ENCODE results near the gene SOX6.

SOX6 gene

DNA sequence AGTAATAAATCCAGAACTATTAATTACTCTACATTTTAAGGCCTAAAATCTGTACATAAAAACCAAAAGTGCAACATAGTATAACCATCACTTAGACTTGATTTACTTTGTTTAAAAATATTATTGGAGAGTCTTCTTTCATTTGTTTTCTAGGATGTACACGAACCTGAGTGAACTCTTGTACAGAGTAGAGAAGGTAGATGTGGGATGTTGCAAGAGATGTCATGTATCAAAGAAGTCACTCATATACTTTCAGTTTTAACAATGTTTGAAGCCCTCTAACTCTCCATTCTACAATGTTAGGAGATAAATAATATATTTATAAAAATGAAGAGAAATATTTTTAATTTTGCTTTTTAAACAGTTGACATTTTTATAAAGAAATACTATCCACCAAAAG is 38.6 kb downstream of the SOX6 start:
- DNase-seq (ENCODE audit: low spot score), result no peak

DNA sequence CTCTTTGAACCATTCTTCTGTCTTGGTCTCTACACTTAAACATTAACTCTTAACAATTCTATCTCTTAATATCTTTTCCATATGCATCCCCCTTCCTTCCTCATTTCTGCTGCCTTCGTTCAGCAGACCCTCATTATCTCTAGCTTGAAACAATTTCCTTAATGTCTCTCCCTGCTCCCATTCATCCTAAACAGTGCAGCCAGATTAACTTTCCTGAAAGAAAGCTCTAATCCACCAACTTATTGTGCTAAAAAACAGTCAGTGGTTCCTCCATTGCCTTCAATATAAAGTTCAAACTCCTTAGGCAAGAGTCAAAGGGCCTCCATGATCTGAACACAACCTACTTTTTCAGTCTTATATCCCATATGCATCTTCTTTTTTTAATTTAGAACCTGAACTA is 42.5 kb downstream of the SOX6 start:
- DNase-seq (ENCODE audit: low spot score), result no peak

DNA sequence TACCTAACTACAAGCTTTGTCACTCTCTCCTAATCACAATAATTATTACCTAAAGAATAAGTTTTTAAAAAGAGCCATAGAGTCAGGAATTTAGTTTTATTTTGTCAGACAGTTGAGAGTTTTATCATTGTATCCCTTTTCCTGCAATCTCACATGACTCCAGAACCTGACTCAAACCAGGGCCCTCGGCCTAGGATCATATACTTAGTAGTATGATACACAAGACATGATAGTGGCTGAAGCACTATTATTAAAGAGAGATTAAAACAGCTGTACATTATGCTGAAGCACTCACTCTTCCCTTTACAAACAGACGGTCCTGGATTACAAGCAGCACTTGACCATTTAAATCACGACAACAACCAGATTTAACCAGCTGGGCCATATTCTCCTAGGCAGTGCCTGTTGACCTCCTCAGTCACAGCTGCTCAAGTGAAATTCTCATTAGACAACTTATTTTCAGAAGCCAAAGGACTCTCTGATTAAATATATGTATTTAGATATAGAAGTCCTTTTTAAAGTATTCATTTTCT is 44.0 kb downstream of the SOX6 start:
- DNase-seq (ENCODE audit: low spot score), result no peak

- DNase-seq (ENCODE audit: low spot score), result no peak
These were observed 44.5 kb downstream of the SOX6 start for GRCh38 chr11:16311831-16312230.

- DNase-seq (ENCODE audit: low spot score), result no peak
These were observed 45.4 kb downstream of the SOX6 start for GRCh38 chr11:16310943-16311342.

DNA sequence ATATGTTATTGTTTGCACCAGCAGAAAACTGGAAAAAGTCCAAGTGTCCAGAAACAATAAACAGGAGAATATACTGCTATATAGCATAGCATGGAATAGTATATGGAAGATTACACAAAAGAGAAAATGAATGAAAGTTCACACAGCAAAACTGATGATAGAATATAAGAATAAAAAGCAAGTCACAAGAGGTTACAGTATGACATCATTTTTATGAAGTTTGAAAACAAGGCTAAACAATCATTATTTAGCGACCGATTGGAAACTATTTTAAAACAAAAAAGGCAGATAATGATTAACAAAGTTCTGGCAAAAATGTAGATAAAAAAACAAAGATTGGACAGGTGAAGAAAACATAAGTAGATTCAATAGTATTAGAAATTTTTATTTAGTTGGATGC is 47.1 kb downstream of the SOX6 start:
- DNase-seq (ENCODE audit: low spot score), result no peak

DNA sequence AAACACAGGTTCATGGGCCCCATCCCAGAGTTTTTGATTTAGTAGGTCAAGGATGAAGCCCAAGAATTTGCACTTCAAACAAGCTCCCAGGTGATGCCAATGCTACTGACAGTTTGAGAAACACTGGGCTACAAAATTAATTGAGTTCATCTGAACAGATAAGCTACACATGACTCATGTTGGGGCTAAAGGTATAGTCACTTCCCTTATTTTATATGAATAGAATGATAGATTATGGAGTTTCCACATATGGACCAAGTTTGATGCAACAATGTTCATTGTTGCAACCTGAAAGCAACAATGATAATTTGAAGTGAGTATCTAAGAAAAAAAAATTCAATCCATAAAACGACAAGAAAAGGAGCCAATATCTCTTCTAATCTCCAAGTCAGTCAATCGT is 54.9 kb downstream of the SOX6 start:
- no peak for DNase-seq (ENCODE audit: low spot score)

DNA sequence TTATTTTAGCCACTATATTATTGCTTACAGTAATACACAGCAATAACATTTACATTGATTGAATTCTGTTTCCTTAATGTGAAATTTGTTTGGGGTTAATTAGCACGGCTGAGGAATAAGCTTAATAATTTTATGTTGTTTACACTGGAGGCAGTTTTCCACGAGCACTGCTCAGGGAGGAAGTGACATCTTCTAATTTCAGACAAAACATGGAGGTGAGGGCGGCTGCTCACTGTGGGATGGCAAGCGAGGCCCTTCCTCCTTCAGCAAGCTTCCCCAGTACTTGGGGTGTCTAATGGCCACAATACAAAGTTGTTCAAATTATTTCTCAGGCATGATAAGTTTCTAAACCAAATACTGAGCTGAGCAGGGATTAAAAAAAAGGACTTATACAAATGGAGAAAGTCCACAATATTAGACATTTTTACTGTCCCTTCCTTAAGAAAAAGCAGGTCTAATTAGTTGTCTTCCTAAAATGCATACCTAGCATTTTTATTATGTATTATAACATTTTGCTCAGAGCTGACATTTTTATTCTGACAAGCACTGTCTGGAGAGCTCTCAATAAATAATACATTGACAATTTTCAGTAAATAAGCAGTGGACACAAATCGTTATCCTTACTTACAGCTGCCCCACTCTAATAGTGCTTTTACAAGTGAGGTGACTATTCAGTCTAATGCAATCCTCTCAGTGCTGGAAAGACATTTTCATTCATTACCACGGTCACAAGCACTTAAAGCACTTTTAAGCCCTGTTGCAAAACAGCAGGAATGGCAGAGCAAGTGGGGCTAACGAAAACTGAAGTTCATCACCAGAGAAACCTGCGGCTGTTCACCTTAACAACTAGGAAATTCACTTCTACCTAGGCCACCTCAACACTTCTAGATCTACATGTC is 56.2 kb downstream of the SOX6 start:
- DNase-seq (ENCODE audit: low spot score), result no peak

DNA sequence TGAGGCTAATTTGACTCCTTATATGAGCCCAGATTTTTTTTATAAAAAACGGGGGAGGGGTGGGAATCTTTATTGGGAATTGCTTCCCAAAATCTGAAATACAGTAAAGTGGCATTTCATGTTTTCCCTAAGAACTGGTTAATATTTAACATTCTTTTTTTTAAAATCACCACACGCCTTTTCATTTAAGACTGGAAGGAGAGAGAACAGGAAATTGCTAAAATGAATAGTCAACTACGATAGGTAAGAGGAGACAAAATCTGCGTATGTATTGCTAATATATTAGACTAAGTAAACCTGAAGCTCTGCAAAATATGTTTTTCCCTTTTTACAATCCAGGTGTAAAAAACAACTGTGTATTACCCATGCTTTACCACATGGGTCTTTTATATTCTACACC is 57.0 kb downstream of the SOX6 start:
- DNase-seq (ENCODE audit: low spot score), result no peak

DNA sequence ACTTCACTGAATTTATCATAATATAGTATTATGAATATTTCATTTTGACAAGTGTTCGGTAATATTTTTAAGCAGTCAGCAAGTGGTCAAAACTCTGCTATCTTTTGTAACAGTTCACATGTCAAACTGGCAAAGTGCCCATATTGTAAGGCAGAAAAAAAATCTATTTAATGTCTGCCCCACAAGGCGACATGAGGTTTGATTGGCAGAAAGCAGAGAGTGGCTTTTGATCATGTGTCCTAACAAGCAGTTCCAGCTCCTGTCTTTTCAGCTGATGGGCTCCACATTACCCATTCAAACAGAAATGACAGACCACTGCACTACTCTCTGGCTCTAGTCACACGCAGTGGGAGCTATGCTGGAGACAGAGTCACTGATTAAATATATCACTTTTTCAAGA is 59.0 kb downstream of the SOX6 start:
- no peak for DNase-seq (ENCODE audit: low spot score)

DNA sequence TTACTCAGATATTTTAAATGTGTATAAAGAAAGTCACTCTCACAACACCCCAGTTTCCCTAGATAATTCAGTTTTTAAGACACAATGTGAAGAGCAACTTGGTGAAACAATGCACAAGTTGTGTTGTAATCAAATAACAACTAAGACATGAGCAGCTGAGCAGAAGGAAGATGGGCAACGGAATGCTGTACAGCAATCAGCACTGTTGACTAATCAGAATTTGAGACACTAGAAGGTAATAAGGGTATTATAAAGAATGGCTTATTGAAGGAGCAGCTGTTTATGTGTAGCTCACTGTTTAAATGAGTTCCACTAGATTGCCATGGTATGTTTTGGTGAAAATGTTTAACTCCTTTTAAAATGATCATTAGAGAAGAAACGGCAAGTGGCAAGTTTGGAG is 60.1 kb downstream of the SOX6 start:
- DNase-seq (ENCODE audit: low spot score), result no peak

GRCh38 chr11:16295592-16295991 is 60.8 kb downstream of the SOX6 start:
- DNase-seq (ENCODE audit: low spot score), result no peak

GRCh38 chr11:16293204-16293681 is 63.1 kb downstream of the SOX6 start:
- DNase-seq (ENCODE audit: low spot score), result no peak

- DNase-seq (ENCODE audit: low spot score), result no peak
These were observed 64.0 kb downstream of the SOX6 start for GRCh38 chr11:16292167-16292859.

- DNase-seq (ENCODE audit: low spot score), result no peak
These were observed 64.6 kb downstream of the SOX6 start for GRCh38 chr11:16291729-16292128.

- no peak for DNase-seq (ENCODE audit: low spot score)
These were observed 66.8 kb downstream of the SOX6 start for GRCh38 chr11:16289541-16289940.

DNA sequence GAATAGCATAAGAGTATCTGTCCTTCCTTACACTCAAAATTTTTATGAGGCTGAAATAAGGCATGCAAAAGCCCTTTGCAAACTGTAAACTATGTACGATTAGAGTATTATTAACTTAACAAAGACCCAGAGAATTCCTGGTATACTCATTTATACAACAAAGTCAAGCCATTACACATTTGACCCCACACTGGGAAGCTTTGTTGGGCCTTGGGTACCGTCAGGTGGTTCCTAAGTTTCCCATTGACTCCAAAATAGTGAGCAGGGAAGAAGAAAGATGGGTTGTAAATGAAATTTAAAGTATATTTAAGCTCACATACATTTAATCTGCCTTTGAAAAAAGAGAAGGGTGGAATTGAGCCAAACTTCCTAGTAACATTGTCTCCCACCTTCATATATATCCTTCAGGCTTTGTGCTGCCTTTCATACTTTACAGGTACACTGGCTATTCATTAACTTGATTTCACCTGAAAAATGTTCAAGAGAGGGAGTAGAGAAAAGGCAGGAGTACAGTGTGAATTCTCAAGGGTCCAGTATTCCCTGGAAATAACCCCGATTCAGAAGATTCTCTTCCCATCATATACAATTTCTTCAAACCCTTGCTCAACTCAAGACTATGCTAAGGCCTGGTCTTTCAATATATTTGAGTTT is 68.6 kb downstream of the SOX6 start:
- no peak for DNase-seq (ENCODE audit: low spot score)

GRCh38 chr11:16286095-16286494 is 70.3 kb downstream of the SOX6 start:
- no peak for DNase-seq (ENCODE audit: low spot score)

DNA sequence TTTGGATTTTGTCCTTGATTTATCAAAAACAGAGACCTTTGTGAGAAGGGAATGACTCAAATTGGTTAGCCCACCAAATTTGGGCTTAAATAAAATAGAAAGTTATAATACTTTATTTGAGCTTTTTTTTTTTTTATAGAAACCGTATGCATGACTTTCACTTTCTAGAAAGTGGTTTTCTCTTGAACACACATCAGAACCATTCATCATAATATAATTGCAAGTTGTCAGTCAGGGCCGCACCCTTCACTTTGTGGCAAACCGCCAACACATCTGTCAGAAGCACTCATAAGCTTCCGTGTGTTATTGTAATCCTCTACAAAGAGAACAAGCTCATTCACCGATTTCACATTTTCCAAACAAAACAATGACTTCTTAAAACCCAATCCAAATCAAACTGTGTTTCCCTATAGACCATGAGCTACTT is 76.1 kb downstream of the SOX6 start:
- no peak for DNase-seq (ENCODE audit: low spot score)

DNA sequence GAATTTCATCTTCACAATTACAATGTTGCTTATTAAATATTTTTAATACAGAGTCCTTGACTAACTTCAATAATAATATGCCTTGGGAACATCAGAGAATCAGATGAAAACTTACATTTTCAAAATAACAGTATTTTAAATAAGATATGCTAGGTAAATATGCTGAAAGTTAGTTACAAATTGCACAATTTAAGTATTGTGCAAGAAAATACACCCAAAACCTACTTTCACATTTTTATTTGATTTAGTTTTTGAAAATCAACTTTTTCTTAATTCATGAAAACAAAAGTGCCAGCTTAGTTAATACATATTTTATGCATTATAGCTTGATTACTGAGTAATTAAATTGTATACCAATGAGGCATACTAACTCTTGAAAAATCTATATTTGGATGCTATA is 76.8 kb downstream of the SOX6 start:
- no peak for DNase-seq (ENCODE audit: low spot score)

DNA sequence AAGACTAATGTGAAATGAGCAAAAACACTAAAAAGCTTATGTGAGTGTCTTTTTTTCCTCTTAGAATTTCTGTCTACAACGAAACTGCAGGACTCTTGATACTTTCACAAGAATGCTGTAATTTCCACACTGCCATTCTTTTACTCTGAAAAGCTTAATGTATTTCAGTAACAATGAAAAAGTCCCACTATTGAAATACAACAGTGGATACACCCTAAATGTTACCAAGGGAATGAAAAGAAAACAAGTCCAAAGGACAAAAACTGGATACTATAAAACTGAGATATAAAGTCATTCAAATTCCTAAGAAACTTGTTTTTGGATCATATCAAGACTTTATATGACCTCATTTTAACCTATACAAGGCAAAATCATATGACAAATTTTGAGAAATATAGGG is 77.4 kb downstream of the SOX6 start:
- DNase-seq (ENCODE audit: low spot score), result no peak

DNA sequence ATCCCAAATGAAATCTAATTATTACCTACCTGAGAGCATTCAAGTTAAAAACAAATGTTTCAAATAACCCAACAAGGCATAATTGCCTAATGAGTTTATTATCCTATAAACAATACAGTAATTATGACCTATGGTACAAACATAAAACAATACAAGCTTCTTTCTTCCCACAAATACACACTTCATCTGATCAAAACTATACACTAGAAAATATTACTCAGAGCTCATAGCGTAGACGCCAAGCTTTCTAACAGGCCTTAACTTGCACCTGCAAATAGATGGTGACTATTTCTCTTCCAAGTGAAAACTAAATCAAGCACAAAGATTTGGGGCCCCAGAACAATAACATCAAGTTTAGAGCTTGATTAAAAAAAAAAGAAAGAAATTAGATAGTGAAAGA is 78.1 kb downstream of the SOX6 start:
- DNase-seq (ENCODE audit: low spot score), result no peak

GRCh38 chr11:16276251-16276650 is 80.1 kb downstream of the SOX6 start:
- no peak for DNase-seq (ENCODE audit: low spot score)

All from RKO (cell line).